K562 (cell line): ENCODE measurements around the gene SCAMP3.
"Not testable (repeated sequence)": the region's sequence is repeated elsewhere in the genome, so short reads cannot be mapped to it uniquely, and the experiment has no call there.

Source experiments
- ZNF217 ChIP-seq: sonication (generic); formaldehyde crosslinking; IDR thresholded peaks from 2 replicates; pipeline ENCODE4 v1.8.0; 2022; ENCODE audit warnings: mild to moderate bottlenecking, missing genetic modification reagents
- TF ChIP-seq, protein P1 (sequence below): sonication (generic); formaldehyde crosslinking; IDR thresholded peaks from 2 replicates; pipeline ENCODE4 v1.8.0; 2022; ENCODE audit warnings: mild to moderate bottlenecking, missing genetic modification reagents

- not testable (repeated sequence) for TF ChIP-seq ZNF217 (CRISPR knock-in tag)
- TF ChIP-seq, protein P1, sequence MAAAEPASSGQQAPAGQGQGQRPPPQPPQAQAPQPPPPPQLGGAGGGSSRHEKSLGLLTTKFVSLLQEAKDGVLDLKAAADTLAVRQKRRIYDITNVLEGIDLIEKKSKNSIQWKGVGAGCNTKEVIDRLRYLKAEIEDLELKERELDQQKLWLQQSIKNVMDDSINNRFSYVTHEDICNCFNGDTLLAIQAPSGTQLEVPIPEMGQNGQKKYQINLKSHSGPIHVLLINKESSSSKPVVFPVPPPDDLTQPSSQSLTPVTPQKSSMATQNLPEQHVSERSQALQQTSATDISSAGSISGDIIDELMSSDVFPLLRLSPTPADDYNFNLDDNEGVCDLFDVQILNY (CRISPR knock-in tag), result not testable (repeated sequence)
These were observed 50.6 kb downstream of the SCAMP3 start for GRCh38 chr1:155211381-155212050.
